ENCODE measurements around the gene PNISR. TPM values are rescaled to one million over a fixed set of nuclear protein-coding genes. Genes with fewer than 3 reads are reported as not detected.

PNISR gene, protein sequence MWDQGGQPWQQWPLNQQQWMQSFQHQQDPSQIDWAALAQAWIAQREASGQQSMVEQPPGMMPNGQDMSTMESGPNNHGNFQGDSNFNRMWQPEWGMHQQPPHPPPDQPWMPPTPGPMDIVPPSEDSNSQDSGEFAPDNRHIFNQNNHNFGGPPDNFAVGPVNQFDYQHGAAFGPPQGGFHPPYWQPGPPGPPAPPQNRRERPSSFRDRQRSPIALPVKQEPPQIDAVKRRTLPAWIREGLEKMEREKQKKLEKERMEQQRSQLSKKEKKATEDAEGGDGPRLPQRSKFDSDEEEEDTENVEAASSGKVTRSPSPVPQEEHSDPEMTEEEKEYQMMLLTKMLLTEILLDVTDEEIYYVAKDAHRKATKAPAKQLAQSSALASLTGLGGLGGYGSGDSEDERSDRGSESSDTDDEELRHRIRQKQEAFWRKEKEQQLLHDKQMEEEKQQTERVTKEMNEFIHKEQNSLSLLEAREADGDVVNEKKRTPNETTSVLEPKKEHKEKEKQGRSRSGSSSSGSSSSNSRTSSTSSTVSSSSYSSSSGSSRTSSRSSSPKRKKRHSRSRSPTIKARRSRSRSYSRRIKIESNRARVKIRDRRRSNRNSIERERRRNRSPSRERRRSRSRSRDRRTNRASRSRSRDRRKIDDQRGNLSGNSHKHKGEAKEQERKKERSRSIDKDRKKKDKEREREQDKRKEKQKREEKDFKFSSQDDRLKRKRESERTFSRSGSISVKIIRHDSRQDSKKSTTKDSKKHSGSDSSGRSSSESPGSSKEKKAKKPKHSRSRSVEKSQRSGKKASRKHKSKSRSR
- 61.9 and 80.3 TPM in 2 replicates for total RNA-seq

DNA sequence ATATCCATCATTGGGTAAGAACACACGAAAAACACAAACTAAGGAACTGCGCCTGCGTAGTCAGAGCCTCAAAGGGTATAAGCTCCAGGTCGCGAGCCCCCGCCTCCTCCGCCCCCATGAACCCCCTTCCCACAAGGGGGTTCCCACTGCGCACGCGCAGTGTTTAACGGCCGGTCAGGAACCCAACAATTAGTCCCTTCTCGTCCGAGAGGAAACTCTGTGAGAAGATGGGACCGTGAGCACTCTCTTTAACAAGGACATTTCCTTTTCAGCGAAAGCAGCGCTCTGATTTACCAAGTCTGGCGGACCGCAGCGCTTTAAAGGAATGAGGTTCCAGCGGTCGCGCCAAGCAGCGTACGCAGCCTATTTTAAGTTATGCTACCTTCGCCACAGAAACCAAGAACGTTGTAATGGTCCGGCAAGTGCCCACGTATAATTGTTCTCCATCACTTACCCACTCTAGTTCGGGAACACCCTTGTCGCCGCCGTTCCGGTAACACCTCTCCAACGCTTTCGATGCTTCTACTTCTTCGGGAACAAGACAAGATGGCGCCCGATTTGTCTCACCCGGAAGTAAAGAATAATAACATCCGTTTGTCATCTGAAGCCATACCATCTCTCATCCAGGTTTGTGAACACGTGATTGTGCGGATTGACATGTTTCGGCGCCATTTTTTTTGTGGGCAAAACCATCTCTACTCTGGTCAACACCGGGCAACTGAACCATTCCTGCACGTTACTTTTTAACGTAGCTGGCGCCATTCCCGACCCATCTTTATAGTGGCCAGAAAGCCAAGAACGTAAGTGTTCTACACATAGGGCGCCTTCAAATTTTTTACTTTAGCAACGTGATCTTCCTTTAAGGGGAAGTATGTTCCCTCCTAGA, at the start of gene PNISR:
Gene PNISR (minus strand): TSS at position 548 of the 886 bp plus-strand sequence. CDS start 10,649 bp downstream, outside the sequence.

DNA sequence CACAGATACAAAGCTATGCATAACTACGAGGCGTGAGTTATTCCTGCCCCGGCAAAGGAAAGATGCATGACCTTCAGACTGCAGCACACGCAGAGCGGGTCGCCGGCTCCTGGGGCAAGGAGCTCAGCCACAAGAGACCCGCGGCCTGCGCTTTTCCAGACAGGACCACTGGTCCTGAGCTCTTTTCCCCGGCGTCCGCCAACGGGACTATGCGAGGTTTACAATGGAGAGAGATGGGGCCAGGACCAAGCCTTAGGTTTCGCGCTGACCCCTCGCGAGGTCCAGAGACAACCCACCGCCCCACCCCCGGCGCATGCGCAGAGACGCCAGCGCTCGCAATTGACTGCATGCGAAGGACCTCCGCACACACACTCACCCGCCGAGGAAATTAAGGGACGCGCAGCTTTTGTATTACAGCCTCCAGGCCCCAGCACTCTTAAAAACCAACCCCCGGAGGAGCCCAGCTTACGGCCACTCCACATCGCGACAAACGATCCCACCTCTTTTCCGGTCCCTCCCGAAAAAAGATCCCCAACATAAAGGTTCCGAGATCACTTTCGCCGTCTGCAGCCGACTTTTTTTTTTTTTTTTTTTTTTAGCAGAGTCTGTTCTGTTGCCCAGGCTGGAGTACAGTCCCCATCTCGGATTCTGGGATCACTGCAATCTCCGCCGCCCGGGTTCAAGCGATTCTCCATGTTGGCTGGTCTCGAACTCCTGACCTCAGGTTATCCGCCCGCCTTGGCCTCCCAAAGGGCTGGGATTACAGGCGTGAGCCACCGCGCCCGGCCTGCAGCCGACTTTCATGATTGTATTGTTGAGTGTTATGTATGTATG, 31.2 kb downstream of the PNISR start, which contains the start of gene COQ3:
Gene COQ3 (minus strand): TSS at position 498 of the 834 bp plus-strand sequence. CDS start 16 bp downstream, at position 482.

DNA sequence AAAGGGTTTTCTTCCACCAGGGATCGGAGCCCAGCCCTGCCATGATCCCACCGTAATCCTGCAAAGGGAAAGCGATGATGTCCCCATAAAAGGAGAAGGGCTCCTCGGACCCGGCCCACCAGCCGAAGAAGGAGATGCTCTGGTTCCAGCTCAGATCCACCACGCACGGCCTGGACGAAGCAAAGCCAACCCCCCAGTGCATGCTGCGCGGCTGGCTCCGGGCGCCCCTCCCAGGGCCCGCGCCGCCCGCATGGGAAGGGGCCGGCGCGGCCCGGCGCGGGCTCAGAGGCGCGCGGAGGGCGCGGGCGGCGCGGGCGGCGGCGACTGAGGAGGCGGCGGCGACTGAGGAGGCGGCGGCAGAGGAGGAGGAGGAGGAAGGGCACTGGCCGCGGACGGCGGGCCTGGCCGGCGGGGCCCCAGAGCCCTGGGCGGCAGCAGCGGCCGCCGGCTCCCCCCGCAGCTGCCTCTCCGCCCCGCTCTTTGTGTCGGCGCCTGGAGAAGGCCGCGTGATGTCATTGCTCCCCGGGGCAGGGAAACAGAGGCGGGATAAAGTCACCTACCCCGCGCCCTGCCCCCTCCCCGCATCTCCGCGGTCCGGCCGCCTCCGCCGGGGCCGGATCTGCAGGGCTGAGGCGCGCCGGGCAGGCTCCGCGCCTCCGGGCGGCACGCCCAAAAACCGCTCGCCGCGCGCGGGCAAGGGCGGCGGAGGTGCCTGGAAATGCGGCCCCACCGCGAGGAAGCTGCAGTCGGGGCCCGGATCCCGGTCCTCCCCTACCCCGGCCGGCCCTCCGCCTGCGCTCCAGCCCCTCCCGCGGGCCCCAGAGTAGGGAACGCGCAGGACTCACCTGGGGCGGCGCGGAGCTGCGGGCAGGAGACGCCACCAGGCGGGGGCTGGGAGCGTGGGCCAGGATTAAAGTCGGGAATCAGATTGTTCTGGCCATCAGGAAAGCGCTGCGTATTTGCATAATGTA, 75.7 kb downstream of the PNISR start, which contains the start of gene FAXC:
Gene FAXC (minus strand): TSS at position 504 of the 971 bp plus-strand sequence. CDS start 302 bp downstream, at position 202.

Other genes starting within 250 kb of the PNISR start
- gene FAXC, start 75.6 kb downstream of the PNISR start, total RNA-seq: 0.81 and 3.2 TPM in 2 replicates
- 2.9 and 6.1 TPM in 2 replicates for gene COQ3, start 31.1 kb downstream of the PNISR start, total RNA-seq
- 22.6 and 23.2 TPM in 2 replicates for gene USP45, start 90.1 kb upstream of the PNISR start, total RNA-seq
- gene CCNC, start 143.4 kb upstream of the PNISR start, total RNA-seq: 63.8 and 68.2 TPM in 2 replicates
- not detected in 2 replicates for gene PRDM13, start 181.5 kb upstream of the PNISR start, total RNA-seq

Measured in hair follicle dermal papilla cell (primary cell).